DOHH2 (cell line): ENCODE data around the gene OBP2B.

ENCODE experiments used
- H3F3A ChIP-seq: fragments of 200-600 bp; sonication (generic), shearing (Covaris generic); 2 replicates; pipeline ENCODE4 v1.6.0; 2016; ENCODE audit warnings: antibody characterized with exemption, mild to moderate bottlenecking; ENCODE audit not compliant: control insufficient read depth, insufficient read depth
- H3K27ac ChIP-seq: fragments of 200-600 bp; sonication (generic); 2 replicates; pipeline ENCODE4 v1.5.1; 2014; ENCODE audit warnings: low read depth, mild to moderate bottlenecking, low read length, moderate library complexity
- H3K27me3 ChIP-seq: fragments of 200-600 bp; sonication (generic); 2 replicates; pipeline ENCODE4 v1.6.1; 2014; ENCODE audit warnings: mild to moderate bottlenecking, low read length, mixed read lengths; ENCODE audit not compliant: control insufficient read depth
- H3K36me3 ChIP-seq: fragments of 200-600 bp; sonication (generic); 2 replicates; pipeline ENCODE4 v1.6.1; 2014; ENCODE audit warnings: mild to moderate bottlenecking, low read length, moderate library complexity, mixed read lengths; ENCODE audit not compliant: control insufficient read depth
- H3K4me1 ChIP-seq: fragments of 200-600 bp; sonication (generic); 2 replicates; pipeline ENCODE4 v1.6.1; 2014; ENCODE audit warnings: mild to moderate bottlenecking, low read length, mixed read lengths; ENCODE audit not compliant: control insufficient read depth
- H3K4me2 ChIP-seq: fragments of 200-600 bp; sonication (generic); 2 replicates; pipeline ENCODE4 v1.6.0; 2014; ENCODE audit warnings: mild to moderate bottlenecking, low read length, moderate library complexity
- H3K4me3 ChIP-seq: fragments of 200-600 bp; sonication (generic); 2 replicates; pipeline ENCODE4 v1.5.1; 2014; ENCODE audit warnings: mild to moderate bottlenecking, low read length, mixed read lengths
- H3K79me2 ChIP-seq: fragments of 200-600 bp; sonication (generic); 2 replicates; pipeline ENCODE4 v1.6.1; 2014; ENCODE audit warnings: mild to moderate bottlenecking, low read length, mixed read lengths; ENCODE audit not compliant: control insufficient read depth
- H3K9me2 ChIP-seq: fragments of 200-600 bp; sonication (generic); replicated peaks from 2 replicates; pipeline ENCODE4 v1.6.1; 2014; ENCODE audit warnings: mild to moderate bottlenecking, low read length, mixed read lengths; ENCODE audit not compliant: control insufficient read depth
- H3K9me3 ChIP-seq: fragments of 200-600 bp; sonication (generic); 2 replicates; pipeline ENCODE4 v1.6.1; 2014; ENCODE audit warnings: antibody characterized with exemption, low read length, mixed read lengths; ENCODE audit not compliant: control insufficient read depth, insufficient read depth
- H4K20me1 ChIP-seq: fragments of 200-600 bp; sonication (generic); 2 replicates; pipeline ENCODE4 v1.6.0; 2014; ENCODE audit warnings: low read depth, mild to moderate bottlenecking, antibody characterized with exemption, low read length, moderate library complexity; ENCODE audit not compliant: control insufficient read depth, insufficient read depth
- EZH2phosphoT487 ChIP-seq: fragments of 200-600 bp; sonication (generic); IDR thresholded peaks from 2 replicates; pipeline ENCODE4 v1.6.1; 2017; ENCODE audit warnings: borderline replicate concordance, mild to moderate bottlenecking, antibody characterized with exemption, low read length, moderate library complexity, mixed read lengths
- TF ChIP-seq, protein P1 (sequence below): fragments of 200-600 bp; sonication (generic); IDR thresholded peaks from one replicate; pipeline ENCODE4 v1.5.1; 2014; ENCODE audit warnings: antibody characterized with exemption, mild to moderate bottlenecking, low read depth, low read length; ENCODE audit not compliant: poor library complexity, severe bottlenecking

Gene OBP2B

GRCh38 chr9:133161547-133161950, 47.5 kb downstream of the OBP2B start:
- TF ChIP-seq, protein P1, sequence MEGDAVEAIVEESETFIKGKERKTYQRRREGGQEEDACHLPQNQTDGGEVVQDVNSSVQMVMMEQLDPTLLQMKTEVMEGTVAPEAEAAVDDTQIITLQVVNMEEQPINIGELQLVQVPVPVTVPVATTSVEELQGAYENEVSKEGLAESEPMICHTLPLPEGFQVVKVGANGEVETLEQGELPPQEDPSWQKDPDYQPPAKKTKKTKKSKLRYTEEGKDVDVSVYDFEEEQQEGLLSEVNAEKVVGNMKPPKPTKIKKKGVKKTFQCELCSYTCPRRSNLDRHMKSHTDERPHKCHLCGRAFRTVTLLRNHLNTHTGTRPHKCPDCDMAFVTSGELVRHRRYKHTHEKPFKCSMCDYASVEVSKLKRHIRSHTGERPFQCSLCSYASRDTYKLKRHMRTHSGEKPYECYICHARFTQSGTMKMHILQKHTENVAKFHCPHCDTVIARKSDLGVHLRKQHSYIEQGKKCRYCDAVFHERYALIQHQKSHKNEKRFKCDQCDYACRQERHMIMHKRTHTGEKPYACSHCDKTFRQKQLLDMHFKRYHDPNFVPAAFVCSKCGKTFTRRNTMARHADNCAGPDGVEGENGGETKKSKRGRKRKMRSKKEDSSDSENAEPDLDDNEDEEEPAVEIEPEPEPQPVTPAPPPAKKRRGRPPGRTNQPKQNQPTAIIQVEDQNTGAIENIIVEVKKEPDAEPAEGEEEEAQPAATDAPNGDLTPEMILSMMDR = no peak
- TF ChIP-seq EZH2phosphoT487 = no peak
- H3K9me3 ChIP-seq = no peaks in the 10 kb centered on the region
- no peak overlapping the region for H3K27ac ChIP-seq
- no peaks in the 10 kb centered on the region for H3K9me2 ChIP-seq
- peaks cover 16% of the 10 kb centered on the region for H3K4me1 ChIP-seq
- no peak overlapping the region for H3K4me3 ChIP-seq
- no peaks in the 10 kb centered on the region for H4K20me1 ChIP-seq
- H3F3A ChIP-seq = no peaks in the 10 kb centered on the region
- H3K4me2 ChIP-seq = no peak overlapping the region
- H3K27me3 ChIP-seq = 0 out of 2 replicates have a peak, but pooled peaks cover 2% of the 10 kb centered on the region
- no peaks in the 10 kb centered on the region for H3K79me2 ChIP-seq
- H3K36me3 ChIP-seq = 0 out of 2 replicates have a peak, but pooled peaks cover 3% of the 10 kb centered on the region

DNA sequence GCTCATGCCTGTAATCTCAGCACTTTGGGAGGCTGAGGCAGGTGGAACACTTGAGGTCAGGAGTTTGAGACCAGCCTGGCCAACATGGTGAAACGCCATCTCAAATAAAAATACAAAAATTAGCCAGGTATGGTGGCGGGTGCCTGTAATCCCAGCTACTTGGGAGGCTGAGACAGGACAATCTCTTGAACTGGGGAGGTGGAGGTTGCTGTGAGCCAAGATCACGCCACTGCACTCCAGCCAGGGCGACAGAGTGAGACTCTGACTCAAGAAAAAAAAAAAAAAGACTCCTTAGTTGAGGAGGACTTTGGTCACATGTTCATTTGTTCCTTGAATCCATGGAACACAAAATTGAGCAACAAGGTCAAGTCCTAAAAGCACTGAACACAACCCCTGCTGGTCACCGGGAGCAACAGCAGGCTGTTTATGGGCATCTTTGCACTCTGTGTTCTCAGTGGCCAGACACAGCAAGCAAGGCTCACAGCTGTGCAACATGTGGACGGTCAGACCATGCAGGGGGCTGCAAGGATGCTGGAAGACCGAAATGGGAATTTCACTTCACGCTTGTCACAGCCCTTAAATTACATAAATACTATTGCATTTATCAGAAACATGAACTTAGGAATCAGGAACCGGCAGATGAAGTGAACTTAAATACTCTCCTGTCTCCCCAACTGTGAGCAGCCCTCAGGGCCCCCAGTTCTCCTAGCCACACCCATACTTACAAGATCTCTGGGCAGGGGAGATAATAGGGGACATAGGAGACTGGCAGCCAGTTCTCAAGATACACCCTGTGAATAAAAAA, 48.1 kb downstream of the OBP2B start:
- Histone ChIP-seq H4K20me1 (no peaks in the 10 kb centered on the region), H3F3A (no peaks in the 10 kb centered on the region), H3K27ac (no peak overlapping the region), H3K4me3 (no peak overlapping the region), H3K36me3 (0 out of 2 replicates have a peak, but pooled peaks cover 3% of the 10 kb centered on the region), H3K9me2 (no peaks in the 10 kb centered on the region), H3K79me2 (no peaks in the 10 kb centered on the region), H3K27me3 (0 out of 2 replicates have a peak, but pooled peaks cover 2% of the 10 kb centered on the region), H3K9me3 (no peaks in the 10 kb centered on the region), H3K4me2 (no peak overlapping the region), H3K4me1 (peaks cover 16% of the 10 kb centered on the region)
- TF ChIP-seq, protein P1 = peak; percentile 72
- no peak for TF ChIP-seq EZH2phosphoT487

DNA sequence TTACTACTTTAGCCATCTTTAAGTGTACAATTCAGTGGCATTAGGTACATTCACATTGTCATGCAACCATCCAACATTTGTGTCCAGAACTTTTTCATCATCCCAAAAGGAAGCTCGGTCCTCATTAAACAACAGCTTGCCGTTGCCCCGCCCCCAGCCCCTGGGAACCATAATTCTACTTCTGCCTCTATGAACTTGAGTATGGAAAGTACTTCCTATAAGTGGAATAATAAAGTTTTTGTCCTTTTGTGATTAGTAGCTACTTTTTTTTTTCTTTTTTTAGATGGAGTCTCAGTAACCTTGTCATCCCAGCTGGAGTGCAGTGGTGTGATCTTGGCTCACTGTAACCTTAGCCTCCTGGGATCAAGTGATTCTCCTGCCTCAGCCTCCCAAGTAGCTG, 50.4 kb downstream of the OBP2B start:
- no peak for TF ChIP-seq EZH2phosphoT487
- TF ChIP-seq, protein P1 = no peak
- Histone ChIP-seq H3K36me3 (0 out of 2 replicates have a peak, but pooled peaks cover 3% of the 10 kb centered on the region), H3K4me2 (no peak overlapping the region), H3K79me2 (no peaks in the 10 kb centered on the region), H3K9me2 (no peaks in the 10 kb centered on the region), H3K27ac (no peak overlapping the region), H3F3A (no peaks in the 10 kb centered on the region), H3K4me3 (no peak overlapping the region), H3K4me1 (peaks cover 13% of the 10 kb centered on the region; the same call in 1 of the 2 replicates), H4K20me1 (no peaks in the 10 kb centered on the region), H3K27me3 (no peaks in the 10 kb centered on the region), H3K9me3 (no peaks in the 10 kb centered on the region)
